GM10248 (cell line): ENCODE data around the gene ARID5A.

Source experiments
- CTCF ChIA-PET: fragments of 300-600 bp; sonication (Branson Sonifier 250); formaldehyde crosslinking; extraction: SDS; loops from one replicate; lab custom pipeline; 2021; ENCODE audit warnings: antibody characterized with exemption; lab: Yijun Ruan, JAX
- POLR2A ChIA-PET: fragments of 350-650 bp; sonication (Branson Sonifier 250); formaldehyde crosslinking; extraction: SDS; loops from one replicate; lab custom pipeline; 2020; ENCODE audit warnings: antibody characterized with exemption; lab: Yijun Ruan, JAX
- DNase-seq: peaks from one replicate; pipeline ENCODE4 v3.0.0; 2012; ENCODE audit errors: extremely low spot score
- CTCF ChIP-seq: IDR thresholded peaks from 2 replicates; pipeline ENCODE4 v1.5.1; 2012; ENCODE audit warnings: mild to moderate bottlenecking, low read depth; ENCODE audit errors: extremely low read depth, missing control alignments, control extremely low read depth

The ARID5A gene

GRCh38 chr2:96520697-96521096 is 15.9 kb upstream of the ARID5A start:
- ChIA-PET CTCF (interaction anchor here (18.4 to 26.6 kb wide), 2 partner anchors 8 to 9 kb away, joined by 349 read pairs; partner anchors contain the start of genes ARID5A and NEURL3), POLR2A (no interaction called here)
- no peak for DNase-seq
- no peak for TF ChIP-seq CTCF

GRCh38 chr2:96521219-96521618 is 15.3 kb upstream of the ARID5A start:
- ChIA-PET CTCF (interaction anchor here (1.2 to 26.6 kb wide), 3 partner anchors 8 to 499 kb away, joined by 3 to 349 read pairs (median 349); partner anchors contain the start of genes ARID5A and NEURL3), POLR2A (no interaction called here)
- DNase-seq, result no peak
- TF ChIP-seq CTCF, result no peak

- no peak for TF ChIP-seq CTCF
- ChIA-PET POLR2A (interaction anchor here (1.2 kb wide), 1 partner anchor 17 kb away, joined by 3 read pairs; no protein-coding TSS in a partner anchor), CTCF (interaction anchor here (1.2 to 26.6 kb wide), 4 partner anchors 10 to 500 kb away, joined by 3 to 349 read pairs (median 4); partner anchors contain the start of gene NEURL3)
- no peak for DNase-seq
These were observed 14.0 kb upstream of the ARID5A start for GRCh38 chr2:96522304-96523203.

GRCh38 chr2:96523659-96524481 is 12.7 kb upstream of the ARID5A start:
- DNase-seq, result no peak
- POLR2A ChIA-PET, result interaction anchor here (1.0 to 1.2 kb wide), 2 partner anchors 14 to 16 kb away, joined by 3 to 5 read pairs; no protein-coding TSS in a partner anchor
- CTCF ChIA-PET, result interaction anchor here (1.1 to 26.6 kb wide), 5 partner anchors 11 to 250 kb away, joined by 3 to 349 read pairs (median 4); partner anchors contain the start of genes ARID5A and NEURL3
- no peak for TF ChIP-seq CTCF

GRCh38 chr2:96524482-96525210 is 11.9 kb upstream of the ARID5A start:
- no peak for TF ChIP-seq CTCF
- ChIA-PET CTCF (interaction anchor here (1.1 to 26.6 kb wide), 4 partner anchors 12 to 250 kb away, joined by 3 to 349 read pairs (median 40); partner anchors contain the start of genes ARID5A and NEURL3), POLR2A (interaction anchor here (1.0 kb wide), 1 partner anchor 14 kb away, joined by 5 read pairs; no protein-coding TSS in a partner anchor)
- DNase-seq, result no peak
